ENCODE measurements around the gene IQCH.

DNA sequence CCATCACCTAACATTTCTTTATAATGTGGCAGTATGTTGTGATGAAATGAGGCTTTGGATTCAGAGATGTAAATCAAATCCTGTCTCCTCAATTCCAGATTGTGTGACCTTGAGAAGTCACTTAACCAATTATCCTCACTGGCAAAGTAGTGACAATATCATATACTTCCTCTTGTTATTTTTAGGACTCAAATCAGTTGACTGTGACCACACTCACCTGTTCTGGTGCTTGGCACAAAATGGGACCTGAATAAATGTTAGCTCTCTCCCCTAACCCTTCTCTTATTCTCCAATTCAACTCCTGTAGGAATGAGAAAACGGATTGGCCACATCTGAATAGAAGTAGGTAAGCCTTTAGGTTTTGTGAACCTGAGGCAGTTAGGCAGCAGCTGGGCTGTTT is 42.1 kb downstream of the IQCH start:
- TF ChIP-seq GATA2 (IDR thresholded peaks at IDR 0.05; ENCODE audit: low read depth, low read length) (no peak), GATA3 (IDR thresholded peaks at IDR 0.05; ENCODE audit: low read depth, low read length) (no peak)

Measured in SH-SY5Y (cell line).